Coronary artery (tissue), 2 donors: ENCODE data around the gene HHIP.

Experiments used
- DNase-seq: peaks from one replicate; pipeline ENCODE4 v3.0.0-alpha.2; 2017; ENCODE audit warnings: low spot score
- H3K27ac ChIP-seq, 2 donors: fragments of 200-600 bp; sonication (generic); one replicate each; pipeline ENCODE4 v1.5.1; 2016 to 2019
- H3K4me3 ChIP-seq: fragments of 200-600 bp; sonication (generic); 2 replicates; pipeline ENCODE4 v1.5.1; 2016; ENCODE audit warnings: mild to moderate bottlenecking, moderate library complexity
- CTCF ChIP-seq: fragments of 200-600 bp; sonication (generic); IDR thresholded peaks from one replicate; pipeline ENCODE4 v1.5.1; 2019; ENCODE audit warnings: antibody characterized with exemption

HHIP gene

GRCh38 chr4:144647095-144647561 lies 1.2 kb downstream of the HHIP start:
- H3K4me3 ChIP-seq, result peak overlapping the region; percentile 76
- no peak for DNase-seq
- H3K27ac ChIP-seq, result no peak overlapping the region
- no peak for TF ChIP-seq CTCF

- no peak for TF ChIP-seq CTCF
- no peak for DNase-seq
- Histone ChIP-seq H3K4me3 (peak overlapping the region; percentile 76), H3K27ac (no peak overlapping the region)
Measured at GRCh38 chr4:144647590-144647989, 1.6 kb downstream of the HHIP start.

- Histone ChIP-seq H3K4me3 (no peak overlapping the region), H3K27ac (no peak overlapping the region)
- DNase-seq, result no peak
- no peak for TF ChIP-seq CTCF
Measured at GRCh38 chr4:144648042-144648441, 2.1 kb downstream of the HHIP start.

- Histone ChIP-seq H3K4me3 (no peak overlapping the region), H3K27ac (no peak overlapping the region)
- no peak for DNase-seq
- TF ChIP-seq CTCF, result no peak
Measured at GRCh38 chr4:144649646-144650045, 3.7 kb downstream of the HHIP start.

GRCh38 chr4:144650311-144651005 lies 4.5 kb downstream of the HHIP start:
- no peak overlapping the region for H3K4me3 ChIP-seq
- TF ChIP-seq CTCF, result no peak
- no peak overlapping the region for H3K27ac ChIP-seq
- no peak for DNase-seq

- Histone ChIP-seq H3K4me3 (no peak overlapping the region), H3K27ac (no peak overlapping the region)
- TF ChIP-seq CTCF, result no peak
- no peak for DNase-seq
Measured at GRCh38 chr4:144653781-144654545, 8.0 kb downstream of the HHIP start.

GRCh38 chr4:144655491-144655890 lies 9.5 kb downstream of the HHIP start:
- Histone ChIP-seq H3K4me3 (no peak overlapping the region), H3K27ac (no peak overlapping the region)
- DNase-seq, result no peak
- no peak for TF ChIP-seq CTCF
